NCI-H187 treated with DMSO at 0.1 percent for 48 hours (cell line): ENCODE results near the gene MGST3.
"Not testable (repeated sequence)": the region's sequence is repeated elsewhere in the genome, so short reads cannot be mapped to it uniquely, and the experiment has no call there.

Experiments
- DNase-seq: peaks from one replicate; lab custom pipeline; 2025; lab: John Stamatoyannopoulos, UW

The MGST3 gene

DNA sequence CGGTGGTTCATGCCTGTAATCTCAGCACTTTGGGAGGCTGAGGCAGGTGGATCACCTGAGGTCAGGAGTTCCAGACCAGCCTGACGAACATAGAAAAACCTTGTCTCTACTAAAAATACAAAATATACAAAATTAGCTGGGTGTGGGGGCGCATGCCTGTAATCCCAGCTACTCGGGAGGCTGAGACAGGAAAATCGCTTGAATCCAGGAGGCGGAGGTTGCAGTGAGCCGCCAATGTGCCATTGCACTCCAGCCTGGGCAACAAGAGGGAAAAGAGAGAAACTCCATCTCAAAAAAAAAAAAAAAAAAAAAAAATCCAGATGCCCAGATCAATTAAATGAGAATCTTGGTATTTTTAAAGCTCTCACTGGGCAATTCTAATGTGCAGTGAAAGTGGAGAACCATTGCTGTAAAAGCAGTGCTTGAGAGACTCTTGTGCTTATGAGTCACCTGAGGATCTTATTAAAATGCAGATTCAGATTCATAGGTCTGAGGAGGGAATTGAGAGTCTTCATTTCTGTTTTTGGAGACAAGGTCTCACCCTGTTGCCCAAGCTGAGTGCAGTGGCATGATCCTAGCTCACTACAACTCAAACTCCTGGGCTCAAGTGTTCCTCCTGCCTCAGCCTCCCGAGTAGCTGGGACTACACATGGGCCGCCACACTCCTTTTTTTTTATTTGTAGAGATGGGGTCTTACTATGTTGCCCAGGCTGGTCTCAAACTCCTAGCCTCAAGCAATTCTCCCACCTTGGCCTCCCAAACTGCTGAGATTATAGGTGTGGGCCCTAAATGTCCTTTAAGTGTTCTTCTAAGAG is 27.9 kb downstream of the MGST3 start:
- DNase-seq = not testable (repeated sequence)

GRCh38 chr1:165659581-165659895 is 28.5 kb downstream of the MGST3 start:
- DNase-seq = no peak

- no peak for DNase-seq
Observed at GRCh38 chr1:165661703-165662102, 30.7 kb downstream of the MGST3 start.

- no peak for DNase-seq
Observed at GRCh38 chr1:165662186-165662585, 31.2 kb downstream of the MGST3 start.

GRCh38 chr1:165666152-165666825 is 35.3 kb downstream of the MGST3 start:
- no peak for DNase-seq

- no peak for DNase-seq
Observed at GRCh38 chr1:165668184-165668583, 37.1 kb downstream of the MGST3 start.

GRCh38 chr1:165671526-165671925 is 40.5 kb downstream of the MGST3 start:
- no peak for DNase-seq

DNA sequence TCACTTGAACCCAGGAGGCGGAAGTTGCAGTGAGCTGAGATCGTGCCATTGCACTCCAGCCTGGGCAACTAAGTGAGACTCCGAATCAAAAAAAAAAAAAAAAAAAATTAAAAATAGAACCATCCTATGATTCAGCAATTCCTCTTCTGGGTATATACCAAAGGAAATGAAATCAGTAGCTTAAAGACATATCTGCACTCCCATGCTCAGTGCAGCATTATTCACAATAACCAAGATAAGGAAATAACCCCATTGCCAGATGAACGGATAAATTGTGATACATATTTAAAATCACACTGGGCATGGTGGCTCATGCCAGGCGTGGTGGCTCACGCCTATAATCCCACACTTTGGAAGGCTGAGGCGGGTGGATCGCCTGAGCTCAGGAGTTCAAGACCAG is 43.6 kb downstream of the MGST3 start:
- no peak for DNase-seq

DNA sequence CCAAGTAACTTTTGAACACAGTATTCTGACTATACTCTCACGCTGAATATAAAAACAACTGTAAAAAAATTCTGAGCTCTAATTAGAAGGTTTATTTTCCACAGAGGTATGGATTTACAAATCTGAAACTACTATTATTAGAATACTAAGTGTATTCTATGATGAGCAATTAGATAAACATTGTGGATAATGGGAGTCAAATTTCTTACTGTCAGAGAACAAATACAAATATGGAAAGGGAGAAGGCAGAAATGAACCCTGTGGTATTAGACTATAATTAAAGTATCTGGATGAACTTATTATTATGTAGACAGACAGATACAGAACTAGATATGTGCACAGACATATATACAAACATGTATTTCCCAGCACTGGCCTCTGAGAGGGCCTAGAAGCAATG is 44.8 kb downstream of the MGST3 start:
- DNase-seq = no peak

GRCh38 chr1:165678509-165678908 is 47.5 kb downstream of the MGST3 start:
- no peak for DNase-seq

DNA sequence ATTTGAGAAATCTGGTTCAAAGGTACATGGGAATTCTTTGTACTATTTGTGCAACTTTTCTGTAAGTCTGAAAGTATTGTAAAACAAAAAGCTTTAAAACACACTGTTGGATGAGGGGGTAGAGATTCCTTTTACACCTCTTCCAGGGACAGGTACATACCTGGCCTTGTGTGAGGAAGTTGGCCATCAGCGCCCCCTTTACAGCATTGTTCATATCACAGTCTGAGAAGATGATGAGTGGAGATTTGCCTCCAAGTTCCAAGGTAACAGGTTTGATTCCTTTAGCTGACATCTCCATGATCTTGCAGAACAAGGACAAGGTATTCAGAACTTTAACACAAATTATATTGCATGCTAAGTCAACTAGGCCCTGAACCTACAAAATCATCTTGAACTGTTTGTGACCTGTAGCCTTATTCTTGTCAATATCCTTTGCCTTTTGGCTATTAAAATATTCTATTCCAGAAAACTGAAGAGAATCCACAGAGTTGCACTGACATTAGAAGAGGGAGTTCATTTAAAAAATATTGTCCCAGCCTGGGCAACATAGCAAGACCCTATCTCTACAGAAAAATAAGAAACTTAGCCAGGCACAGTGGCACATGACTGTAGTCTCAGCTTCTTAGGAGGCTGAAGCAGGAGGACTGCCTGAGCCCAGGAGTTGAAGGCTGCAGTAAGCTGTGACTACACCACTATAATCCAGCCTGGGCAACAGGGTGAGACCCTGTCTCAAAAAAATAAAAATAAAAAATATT is 48.4 kb downstream of the MGST3 start:
- no peak for DNase-seq

GRCh38 chr1:165680303-165680702 is 49.3 kb downstream of the MGST3 start:
- DNase-seq = no peak

- not testable (repeated sequence) for DNase-seq
Observed at GRCh38 chr1:165680773-165681172, 49.7 kb downstream of the MGST3 start.

DNA sequence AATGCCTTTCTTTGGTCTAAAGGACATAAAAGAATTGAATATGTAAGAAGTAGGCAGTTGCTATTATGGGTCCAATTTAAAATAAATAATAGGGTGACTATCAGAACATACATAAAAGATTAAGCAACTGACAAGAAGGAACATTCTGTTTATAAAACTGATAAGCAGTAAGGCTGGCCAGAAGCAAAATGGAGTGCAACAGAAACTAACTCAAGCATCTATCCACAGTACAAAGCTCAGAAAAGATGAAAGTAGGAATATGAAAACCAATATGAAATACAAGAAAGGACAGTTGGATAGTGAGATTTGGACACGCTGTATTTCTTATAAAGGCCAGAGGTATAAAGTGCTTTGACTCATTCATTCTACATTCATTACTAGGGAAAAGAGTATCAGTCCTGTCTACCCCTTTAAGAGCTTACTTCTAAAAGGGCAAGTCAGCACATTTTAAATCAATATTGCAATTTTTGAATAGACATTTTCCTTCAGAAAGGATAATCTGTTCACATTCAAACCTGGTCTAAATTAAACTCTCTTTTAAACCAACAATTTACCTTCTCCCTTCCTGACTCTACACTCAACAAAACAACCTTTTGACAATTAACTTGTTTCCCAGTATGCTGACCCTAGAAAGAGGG is 52.9 kb downstream of the MGST3 start:
- DNase-seq = no peak

DNA sequence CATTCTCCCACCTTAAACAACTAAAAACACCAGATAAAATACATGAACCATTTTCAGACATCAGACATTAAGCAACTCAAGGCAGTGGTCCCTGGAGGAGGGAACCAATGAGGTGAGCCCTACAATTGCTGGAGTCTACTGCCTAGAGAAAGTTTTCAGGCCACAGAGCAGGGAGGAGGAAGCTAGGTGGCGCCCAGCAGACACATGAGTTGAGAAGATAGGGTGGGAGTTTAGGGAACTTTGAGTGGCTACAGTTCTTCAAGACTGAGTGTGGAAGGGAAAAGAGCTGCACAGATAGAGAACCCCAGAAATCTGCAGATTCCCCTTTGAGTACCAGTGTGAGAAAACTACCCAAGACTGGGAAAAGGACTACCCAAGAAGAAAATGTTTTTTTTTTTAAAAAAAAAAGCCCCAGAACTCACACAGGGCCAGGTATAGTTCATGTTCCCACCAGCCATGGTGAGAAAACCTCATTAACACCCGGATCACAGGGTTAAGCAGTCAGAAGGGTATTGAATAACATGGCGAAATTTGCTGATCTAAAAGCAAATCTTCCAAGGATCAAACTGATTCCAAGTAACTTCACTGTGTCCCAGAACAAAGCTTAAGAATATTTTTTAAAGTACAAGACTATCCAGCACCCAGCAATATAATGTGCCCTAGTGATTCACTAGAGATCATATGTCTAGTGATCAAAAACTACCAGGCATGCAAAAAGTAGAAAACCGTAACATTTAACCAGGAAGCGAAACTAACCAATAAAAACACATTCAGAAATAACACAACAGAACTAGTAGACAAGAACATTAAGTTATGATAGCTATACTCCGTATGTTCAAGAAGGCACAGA is 55.3 kb downstream of the MGST3 start:
- DNase-seq = no peak

DNA sequence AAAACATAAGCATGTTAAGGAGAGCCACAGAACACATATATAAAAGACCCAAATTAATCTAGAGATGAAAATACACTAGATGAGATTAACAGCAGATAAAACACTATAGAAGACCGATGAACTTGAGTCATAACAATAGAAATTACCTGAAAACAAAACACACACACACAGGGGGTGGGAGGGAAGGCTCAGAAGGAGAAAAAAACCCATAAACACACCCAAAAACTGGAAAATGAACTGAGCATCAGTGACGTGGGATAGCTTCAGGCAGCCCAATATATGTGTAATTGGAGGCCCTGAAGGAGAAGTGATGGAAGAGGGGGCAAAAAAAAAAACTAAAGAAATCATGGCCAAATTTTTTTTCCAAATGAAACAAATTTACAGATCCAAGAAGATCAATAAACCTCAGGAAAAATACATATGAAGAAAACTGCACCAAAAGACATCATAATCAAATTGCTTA is 56.0 kb downstream of the MGST3 start:
- no peak for DNase-seq

DNA sequence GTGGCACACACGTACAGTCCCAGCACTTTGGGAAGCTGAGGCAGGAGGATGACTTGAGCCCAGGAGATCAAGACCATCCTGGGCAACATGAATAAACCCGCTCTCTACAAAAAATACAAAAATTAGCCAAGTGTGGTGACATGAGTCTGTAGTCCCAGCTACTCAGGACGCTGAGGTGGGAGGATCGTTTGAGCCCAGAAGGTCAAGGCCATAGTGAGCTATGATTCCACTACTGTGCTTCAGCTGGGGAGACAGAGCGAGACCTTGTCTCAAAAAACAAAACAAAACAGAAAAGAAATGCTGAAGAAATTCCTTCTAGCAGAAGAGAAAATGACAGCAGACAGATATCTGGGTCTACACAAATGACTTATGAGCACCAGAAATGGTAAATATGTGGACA is 57.0 kb downstream of the MGST3 start:
- DNase-seq = no peak

DNA sequence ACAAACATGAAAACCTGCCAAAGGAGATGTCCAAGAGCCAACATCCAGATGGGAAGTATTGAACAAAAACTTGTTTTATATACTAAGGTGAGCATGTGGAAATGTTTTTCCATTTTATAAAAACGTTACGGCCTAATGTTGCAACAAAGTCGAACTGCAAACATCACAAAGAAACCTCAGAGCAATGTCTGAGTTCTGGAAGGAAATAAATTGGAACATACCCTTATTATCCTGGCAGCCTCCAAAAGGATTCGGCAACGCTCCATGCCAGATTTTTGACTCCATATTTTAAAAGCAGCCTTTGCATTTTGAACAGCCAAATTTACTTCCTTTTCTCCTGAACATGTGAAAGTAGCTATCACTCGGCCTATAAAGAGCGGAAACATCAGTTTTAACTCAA is 64.0 kb downstream of the MGST3 start:
- DNase-seq = no peak

GRCh38 chr1:165696625-165697100 is 65.6 kb downstream of the MGST3 start:
- DNase-seq = no peak

GRCh38 chr1:165697491-165697880 is 66.5 kb downstream of the MGST3 start:
- no peak for DNase-seq
